Activated naive CD4-positive, alpha-beta T cell treated with anti-CD3 and anti-CD28 coated beads, Interleukin-2, amount 50 U/mL, for 24 hours (primary cell): Measurements from ENCODE around the gene SPINT4.
"Not testable (repeated sequence)": the region's sequence is repeated elsewhere in the genome, so short reads cannot be mapped to it uniquely, and the experiment has no call there.

ENCODE experiments used
- H3K27ac Mint-ChIP-seq: one replicate; pipeline ENCODE4 v1.8.0; 2021; ENCODE audit warnings: mild to moderate bottlenecking, mixed read lengths
- H3K27me3 Mint-ChIP-seq: one replicate; pipeline ENCODE4 v1.8.0; 2021; ENCODE audit warnings: mixed read lengths
- H3K36me3 Mint-ChIP-seq: one replicate; pipeline ENCODE4 v1.8.0; 2021; ENCODE audit warnings: mixed read lengths
- H3K4me1 Mint-ChIP-seq: one replicate; pipeline ENCODE4 v1.8.0; 2021; ENCODE audit warnings: mixed read lengths
- H3K4me3 Mint-ChIP-seq: one replicate; pipeline ENCODE4 v1.8.0; 2021; ENCODE audit warnings: mild to moderate bottlenecking, mixed read lengths
- H3K9me3 Mint-ChIP-seq: one replicate; pipeline ENCODE4 v1.8.0; 2021; ENCODE audit warnings: mixed read lengths

Gene SPINT4

GRCh38 chr20:45722047-45722446, at the start of gene SPINT4:
Gene SPINT4 (plus strand): TSS chr20:45722347. CDS start chr20:45722368, 21 bp downstream.
- no peak within 1 kb of the TSS for H3K4me3 Mint-ChIP-seq
- H3K36me3 Mint-ChIP-seq, result no peaks in the 10 kb centered on the region
- peaks cover 26% of the 10 kb centered on the region for H3K27me3 Mint-ChIP-seq
- H3K27ac Mint-ChIP-seq, result no peak within 1 kb of the TSS
- peaks cover 3% of the 10 kb centered on the region for H3K9me3 Mint-ChIP-seq
- no peaks in the 10 kb centered on the region for H3K4me1 Mint-ChIP-seq

GRCh38 chr20:45672765-45673164, 49.4 kb upstream of the SPINT4 start:
- peaks cover 23% of the 10 kb centered on the region for H3K27me3 Mint-ChIP-seq
- H3K4me3 Mint-ChIP-seq, result no peak overlapping the region
- no peaks in the 10 kb centered on the region for H3K4me1 Mint-ChIP-seq
- no peak overlapping the region for H3K27ac Mint-ChIP-seq
- H3K9me3 Mint-ChIP-seq, result peaks cover 4% of the 10 kb centered on the region
- H3K36me3 Mint-ChIP-seq, result no peaks in the 10 kb centered on the region

GRCh38 chr20:45679650-45680049, 42.5 kb upstream of the SPINT4 start:
- no peaks in the 10 kb centered on the region for H3K36me3 Mint-ChIP-seq
- peaks cover 13% of the 10 kb centered on the region for H3K27me3 Mint-ChIP-seq

GRCh38 chr20:45685896-45686295, 36.3 kb upstream of the SPINT4 start:
- no peaks in the 10 kb centered on the region for H3K9me3 Mint-ChIP-seq
- no peaks in the 10 kb centered on the region for H3K36me3 Mint-ChIP-seq
- H3K27ac Mint-ChIP-seq, result no peak overlapping the region
- H3K4me3 Mint-ChIP-seq, result no peak overlapping the region
- H3K4me1 Mint-ChIP-seq, result no peaks in the 10 kb centered on the region
- H3K27me3 Mint-ChIP-seq, result peaks cover 8% of the 10 kb centered on the region

More at GRCh38 chr20:45679650-45680049, 42.5 kb upstream of the SPINT4 start:
- no peak overlapping the region for H3K27ac Mint-ChIP-seq
- H3K4me3 Mint-ChIP-seq, result no peak overlapping the region
- H3K9me3 Mint-ChIP-seq, result peaks cover 18% of the 10 kb centered on the region
- H3K4me1 Mint-ChIP-seq, result no peaks in the 10 kb centered on the region

- H3K4me3 Mint-ChIP-seq, H3K27ac Mint-ChIP-seq, H3K36me3 Mint-ChIP-seq, H3K9me3 Mint-ChIP-seq, H3K4me1 Mint-ChIP-seq: not testable (repeated sequence)
- H3K27me3 Mint-ChIP-seq, result peaks cover 21% of the 10 kb centered on the region
Measured at GRCh38 chr20:45693346-45693745, 28.8 kb upstream of the SPINT4 start.

GRCh38 chr20:45695496-45695895, 26.7 kb upstream of the SPINT4 start:
- no peaks in the 10 kb centered on the region for H3K4me1 Mint-ChIP-seq
- peaks cover 20% of the 10 kb centered on the region for H3K27me3 Mint-ChIP-seq
- H3K36me3 Mint-ChIP-seq, result no peaks in the 10 kb centered on the region
- no peaks in the 10 kb centered on the region for H3K9me3 Mint-ChIP-seq
- H3K4me3 Mint-ChIP-seq, result no peak overlapping the region
- no peak overlapping the region for H3K27ac Mint-ChIP-seq

- H3K27ac Mint-ChIP-seq, result no peak overlapping the region
- H3K27me3 Mint-ChIP-seq, result peaks cover 17% of the 10 kb centered on the region
- no peaks in the 10 kb centered on the region for H3K36me3 Mint-ChIP-seq
- no peak overlapping the region for H3K4me3 Mint-ChIP-seq
- H3K4me1 Mint-ChIP-seq, result no peaks in the 10 kb centered on the region
- H3K9me3 Mint-ChIP-seq, result no peaks in the 10 kb centered on the region
Measured at GRCh38 chr20:45701104-45701503, 21.0 kb upstream of the SPINT4 start.

GRCh38 chr20:45701873-45702272, 20.3 kb upstream of the SPINT4 start, which contains the start of gene WFDC13:
Gene WFDC13 (plus strand): TSS chr20:45702038. CDS start chr20:45702124, 86 bp downstream.
- Mint-ChIP-seq H3K9me3 (no peaks in the 10 kb centered on the region), H3K4me1 (no peaks in the 10 kb centered on the region), H3K27me3 (peaks cover 13% of the 10 kb centered on the region), H3K27ac (no peak within 1 kb of the TSS), H3K36me3 (no peaks in the 10 kb centered on the region), H3K4me3 (no peak within 1 kb of the TSS)

GRCh38 chr20:45704969-45705637, 17.0 kb upstream of the SPINT4 start, which contains the start of gene WFDC10B:
Gene WFDC10B (minus strand): TSS chr20:45705019. CDS start chr20:45685992, 19,027 bp downstream.
- H3K36me3 Mint-ChIP-seq, result no peaks in the 10 kb centered on the region
- no peaks in the 10 kb centered on the region for H3K9me3 Mint-ChIP-seq
- no peak within 1 kb of the TSS for H3K4me3 Mint-ChIP-seq
- H3K27me3 Mint-ChIP-seq, result peaks cover 22% of the 10 kb centered on the region
- H3K27ac Mint-ChIP-seq, result no peak within 1 kb of the TSS
- no peaks in the 10 kb centered on the region for H3K4me1 Mint-ChIP-seq

GRCh38 chr20:45716141-45716688, 5.9 kb upstream of the SPINT4 start:
- not testable (repeated sequence) for H3K36me3 Mint-ChIP-seq, H3K27ac Mint-ChIP-seq, H3K9me3 Mint-ChIP-seq, H3K4me3 Mint-ChIP-seq, H3K4me1 Mint-ChIP-seq
- H3K27me3 Mint-ChIP-seq, result peaks cover 24% of the 10 kb centered on the region

- no peaks in the 10 kb centered on the region for H3K4me1 Mint-ChIP-seq
- no peak overlapping the region for H3K27ac Mint-ChIP-seq
- H3K36me3 Mint-ChIP-seq, result no peaks in the 10 kb centered on the region
- H3K27me3 Mint-ChIP-seq, result peaks cover 16% of the 10 kb centered on the region
- no peak overlapping the region for H3K4me3 Mint-ChIP-seq
- H3K9me3 Mint-ChIP-seq, result no peaks in the 10 kb centered on the region
Measured at GRCh38 chr20:45725134-45725533, 3.0 kb downstream of the SPINT4 start.

- Mint-ChIP-seq H3K27me3 (peaks cover 21% of the 10 kb centered on the region), H3K9me3 (peaks cover 10% of the 10 kb centered on the region), H3K27ac (no peak overlapping the region), H3K36me3 (peaks cover 3% of the 10 kb centered on the region), H3K4me1 (no peaks in the 10 kb centered on the region), H3K4me3 (no peak overlapping the region)
Measured at GRCh38 chr20:45727044-45727443, 4.9 kb downstream of the SPINT4 start.

- Mint-ChIP-seq H3K27ac (no peak overlapping the region), H3K4me1 (no peaks in the 10 kb centered on the region), H3K4me3 (no peak overlapping the region), H3K27me3 (peaks cover 21% of the 10 kb centered on the region), H3K9me3 (peaks cover 16% of the 10 kb centered on the region), H3K36me3 (peaks cover 7% of the 10 kb centered on the region)
Measured at GRCh38 chr20:45732199-45732598, 10.1 kb downstream of the SPINT4 start.

- Mint-ChIP-seq H3K27me3 (peaks cover 21% of the 10 kb centered on the region), H3K4me3 (no peak overlapping the region), H3K9me3 (peaks cover 16% of the 10 kb centered on the region), H3K36me3 (peaks cover 7% of the 10 kb centered on the region), H3K27ac (no peak overlapping the region), H3K4me1 (no peaks in the 10 kb centered on the region)
Measured at GRCh38 chr20:45735552-45735951, 13.4 kb downstream of the SPINT4 start.

- no peak overlapping the region for H3K4me3 Mint-ChIP-seq
- H3K4me1 Mint-ChIP-seq, result no peaks in the 10 kb centered on the region
- H3K27ac Mint-ChIP-seq, result no peak overlapping the region
- peaks cover 5% of the 10 kb centered on the region for H3K36me3 Mint-ChIP-seq
- peaks cover 13% of the 10 kb centered on the region for H3K9me3 Mint-ChIP-seq
- peaks cover 19% of the 10 kb centered on the region for H3K27me3 Mint-ChIP-seq
Measured at GRCh38 chr20:45735988-45736387, 13.8 kb downstream of the SPINT4 start.

GRCh38 chr20:45742596-45742995, 20.4 kb downstream of the SPINT4 start:
- Mint-ChIP-seq H3K4me3 (no peak overlapping the region), H3K9me3 (no peaks in the 10 kb centered on the region), H3K36me3 (no peaks in the 10 kb centered on the region), H3K27me3 (peaks cover 1% of the 10 kb centered on the region), H3K4me1 (no peaks in the 10 kb centered on the region), H3K27ac (no peak overlapping the region)
